GM23338 (cell line): ENCODE measurements around the gene UBAP2. TPM values are rescaled to one million over a fixed set of nuclear protein-coding genes. Genes with fewer than 3 reads are reported as not detected.

Experiments used
- ATAC-seq: fragments of 200-7000 bp; cut with Tn5 transposase; 3 replicates; pipeline ENCODE4 v1.9.1; 2020
- DNase-seq: peaks from one replicate; pipeline ENCODE4 v3.0.0-alpha.2; 2015; ENCODE audit warnings: low spot score
- H2AFZ ChIP-seq: fragments of 200-600 bp; sonication (generic); 2 replicates; pipeline ENCODE4 v1.8.0; 2016; ENCODE audit warnings: antibody characterized with exemption, mild to moderate bottlenecking, moderate library complexity
- H3F3A ChIP-seq: fragments of 200-600 bp; sonication (generic); replicated peaks from 2 replicates; pipeline ENCODE4 v1.8.0; 2017; ENCODE audit warnings: antibody characterized with exemption, mixed run types, low read depth
- H3K27ac ChIP-seq: fragments of 200-600 bp; sonication (generic); 2 replicates; pipeline ENCODE4 v1.6.1; 2016; ENCODE audit warnings: low read depth
- H3K27me3 ChIP-seq: fragments of 200-600 bp; sonication (generic); 2 replicates; pipeline ENCODE4 v1.8.0; 2016; ENCODE audit warnings: mild to moderate bottlenecking, mixed run types, moderate library complexity; ENCODE audit not compliant: insufficient read depth
- H3K36me3 ChIP-seq: fragments of 200-600 bp; sonication (generic); 2 replicates; pipeline ENCODE4 v1.8.0; 2016; ENCODE audit warnings: mild to moderate bottlenecking; ENCODE audit not compliant: insufficient read depth
- H3K4me1 ChIP-seq: fragments of 200-600 bp; sonication (generic); 2 replicates; pipeline ENCODE4 v1.8.0; 2016; ENCODE audit warnings: mild to moderate bottlenecking, moderate library complexity; ENCODE audit not compliant: insufficient read depth
- H3K4me2 ChIP-seq: fragments of 200-600 bp; sonication (generic); 2 replicates; pipeline ENCODE4 v1.7.1; 2017; ENCODE audit warnings: mixed run types
- H3K4me3 ChIP-seq: fragments of 200-600 bp; sonication (generic); 2 replicates; pipeline ENCODE4 v1.6.1; 2016; ENCODE audit warnings: mixed run types
- H3K79me2 ChIP-seq: fragments of 200-600 bp; sonication (generic); replicated peaks from 2 replicates; pipeline ENCODE4 v1.8.0; 2017; ENCODE audit warnings: mild to moderate bottlenecking; ENCODE audit not compliant: insufficient read depth
- H3K9me2 ChIP-seq: fragments of 200-600 bp; sonication (generic); 2 replicates; pipeline ENCODE4 v1.8.0; 2017; ENCODE audit not compliant: insufficient read depth
- H4K20me1 ChIP-seq: fragments of 200-600 bp; sonication (generic); replicated peaks from 2 replicates; pipeline ENCODE4 v1.8.0; 2017; ENCODE audit warnings: mild to moderate bottlenecking; ENCODE audit not compliant: insufficient read depth
- H3K27ac Mint-ChIP-seq: 2 replicates; pipeline ENCODE4 v1.8.0; 2020; ENCODE audit warnings: inconsistent platforms, mild to moderate bottlenecking, moderate library complexity, mixed read lengths
- H3K27me3 Mint-ChIP-seq: 3 replicates; pipeline ENCODE4 v1.8.0; 2022; ENCODE audit warnings: low read depth, mild to moderate bottlenecking, moderate library complexity, mixed read lengths, inconsistent platforms; ENCODE audit not compliant: insufficient read depth, poor library complexity
- H3K36me3 Mint-ChIP-seq: 3 replicates; pipeline ENCODE4 v1.8.0; 2021; ENCODE audit warnings: low read depth, mild to moderate bottlenecking, inconsistent platforms, moderate library complexity, mixed read lengths
- H3K4me1 Mint-ChIP-seq: 3 replicates; pipeline ENCODE4 v1.8.0; 2020; ENCODE audit warnings: mild to moderate bottlenecking, inconsistent platforms, mixed read lengths
- H3K4me3 Mint-ChIP-seq: 3 replicates; pipeline ENCODE4 v1.8.0; 2021; ENCODE audit warnings: moderate library complexity, mild to moderate bottlenecking, inconsistent platforms, mixed read lengths
- H3K9me3 Mint-ChIP-seq: 3 replicates; pipeline ENCODE4 v1.8.0; 2020; ENCODE audit warnings: moderate library complexity, mild to moderate bottlenecking, inconsistent platforms, mixed read lengths
- CREB1 ChIP-seq: fragments of 250-450 bp; sonication (Bioruptor Pico); IDR thresholded peaks from 2 replicates; pipeline ENCODE4 v1.5.0; 2020; ENCODE audit warnings: low read depth, mild to moderate bottlenecking, moderate library complexity
- CTCF ChIP-seq, 2 experiments: fragments of 200-600 bp in 1 of 2; sonication (generic) in 1 of 2; conservative IDR thresholded peaks; 2 replicates each; pipeline versions ENCODE4 v1.5.1 to v1.6.1; 2016 to 2017; ENCODE audit warnings: antibody characterized with exemption in 2 of 2, low read depth in 2 of 2, mild to moderate bottlenecking in 2 of 2, moderate library complexity in 1 of 2
- ETS1 ChIP-seq: IDR thresholded peaks from 2 replicates; pipeline ENCODE4 v1.6.1; 2016; ENCODE audit warnings: antibody characterized with exemption
- EZH2 ChIP-seq: fragments of 200-600 bp; sonication (generic); IDR thresholded peaks from one replicate; pipeline ENCODE4 v1.8.0; 2017; ENCODE audit warnings: antibody characterized with exemption, mild to moderate bottlenecking, low read depth; ENCODE audit not compliant: unreplicated experiment
- JUNB ChIP-seq: IDR thresholded peaks from one replicate; pipeline ENCODE4 v1.6.1; 2016; ENCODE audit warnings: antibody characterized with exemption; ENCODE audit not compliant: unreplicated experiment
- NANOG ChIP-seq: IDR thresholded peaks from 2 replicates; pipeline ENCODE4 v1.6.1; 2016; ENCODE audit warnings: antibody characterized with exemption, borderline replicate concordance
- POLR2AphosphoS5 ChIP-seq: IDR thresholded peaks from 2 replicates; pipeline ENCODE4 v1.6.1; 2016; ENCODE audit warnings: antibody characterized with exemption, low read depth
- ZNF331 ChIP-seq: fragments of 250-450 bp; sonication (Bioruptor Pico); IDR thresholded peaks from 2 replicates; pipeline ENCODE4 v1.5.0; 2020; ENCODE audit warnings: low read depth, mild to moderate bottlenecking, moderate library complexity
- ZNF462 ChIP-seq: fragments of 250-450 bp; sonication (Bioruptor Pico); IDR thresholded peaks from 2 replicates; pipeline ENCODE4 v1.5.0; 2020; ENCODE audit warnings: mild to moderate bottlenecking, moderate library complexity
- polyA plus RNA-seq: library from polyadenylated mRNA; unstranded; fragments of >200 nt; fragmentation: Nextera tagmentation; extraction: Ambion mirVana; gene quantifications from 2 replicates; pipeline ENCODE4 v1.2.1, GENCODE V29; 2016
- total RNA-seq: library from RNA; depleted of rRNA; stranded (reverse); fragments of >200 nt; shearing (Covaris generic); gene quantifications from 2 replicates; pipeline ENCODE4 v1.2.3, GENCODE V29; 2014

Gene UBAP2
- total and polyA plus RNA-seq, 2 experiments from 2014 or later = 47.4 to 56.4 TPM

- H3K4me1 ChIP-seq = peaks cover 10% of the 10 kb centered on the region
- H3K4me3 ChIP-seq = no peak overlapping the region
- Mint-ChIP-seq H3K27ac (no peak overlapping the region), H3K36me3 (peaks cover 18% of the 10 kb centered on the region; the same call in 2 of the 3 replicates), H3K4me3 (no peak overlapping the region), H3K27me3 (peaks cover 3% of the 10 kb centered on the region), H3K9me3 (no peaks in the 10 kb centered on the region), H3K4me1 (peaks cover 8% of the 10 kb centered on the region; the same call in 2 of the 3 replicates)
- H4K20me1 ChIP-seq = peaks cover 10% of the 10 kb centered on the region; the same call in 1 of the 2 replicates
- no peaks in the 10 kb centered on the region for H3K27me3 ChIP-seq
- H3K9me2 ChIP-seq = no peaks in the 10 kb centered on the region
- no peaks in the 10 kb centered on the region for H3K36me3 ChIP-seq
- no peak for TF ChIP-seq JUNB
- TF ChIP-seq CREB1 (CRISPR knock-in tag) = no peak
- no peak for TF ChIP-seq NANOG
- no peak for TF ChIP-seq POLR2AphosphoS5
- no peak for TF ChIP-seq ZNF462 (CRISPR knock-in tag)
- no peak for TF ChIP-seq ETS1
- TF ChIP-seq CTCF (conservative IDR thresholded peaks at IDR 0.05; ENCODE audit: low read depth in 2 of 2) = no peak
- TF ChIP-seq ZNF331 = no peak
- TF ChIP-seq EZH2 = no peak
- DNase-seq (no peak), ATAC-seq (no peak)
- no peak overlapping the region for H3K4me2 ChIP-seq
- H2AFZ ChIP-seq = no peak overlapping the region
- H3K27ac ChIP-seq = no peak overlapping the region
- H3F3A ChIP-seq = no peaks in the 10 kb centered on the region
- H3K79me2 ChIP-seq = peaks cover 59% of the 10 kb centered on the region
Measured at GRCh38 chr9:33908749-33909148, 139.9 kb downstream of the UBAP2 start.
